HG02798 (cell line): ENCODE data around the gene ARID5A.

Experiments
- ATAC-seq: cut with Tn5 transposase; IDR thresholded peaks from one replicate; pipeline ENCODE4 v1.9.1; 2021; ENCODE audit warnings: mild to moderate bottlenecking; ENCODE audit not compliant: unreplicated experiment, poor library complexity

ARID5A gene

DNA sequence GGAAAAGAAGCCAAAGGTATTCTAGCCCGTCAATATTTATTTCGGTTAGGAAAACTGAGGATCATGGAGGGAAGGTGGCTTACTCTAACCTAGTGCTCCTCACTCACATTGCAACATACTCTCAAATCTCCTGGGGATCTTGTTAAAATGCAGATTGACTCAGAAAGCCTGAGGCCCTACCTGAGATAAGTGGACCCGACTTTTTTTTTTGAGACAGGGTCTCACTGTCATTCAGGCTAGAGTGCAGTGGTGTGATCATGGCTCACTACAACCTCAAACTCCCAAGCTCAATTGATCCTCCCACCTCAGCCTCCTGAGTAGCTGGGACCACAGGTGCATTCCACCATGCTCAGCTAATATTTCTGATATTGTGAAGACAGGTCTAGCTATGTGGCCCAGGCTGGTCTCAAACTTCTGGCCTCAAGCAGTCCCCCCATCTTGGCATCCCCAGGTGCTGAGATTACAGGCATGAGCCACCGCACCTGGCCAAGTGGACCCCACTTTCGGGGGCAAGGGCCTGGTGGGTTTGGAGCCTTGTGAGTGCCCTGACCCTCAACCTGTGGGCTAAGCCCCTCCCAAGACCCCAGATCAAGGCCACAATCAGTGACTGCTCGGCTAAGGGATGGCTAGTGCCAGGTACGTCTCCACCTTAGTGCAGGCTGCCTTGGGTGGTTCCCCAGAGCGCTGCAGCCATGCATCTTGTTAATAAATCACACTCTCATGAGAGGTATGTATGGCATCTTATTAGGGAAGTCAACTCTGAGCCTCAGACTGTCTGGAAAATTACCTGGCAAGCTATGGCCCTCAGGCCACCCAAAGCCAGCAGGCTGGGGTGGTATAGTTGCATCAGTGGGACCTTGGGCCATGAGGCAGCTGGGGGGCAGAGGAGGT, 30.3 kb upstream of the ARID5A start:
- no peak for ATAC-seq

DNA sequence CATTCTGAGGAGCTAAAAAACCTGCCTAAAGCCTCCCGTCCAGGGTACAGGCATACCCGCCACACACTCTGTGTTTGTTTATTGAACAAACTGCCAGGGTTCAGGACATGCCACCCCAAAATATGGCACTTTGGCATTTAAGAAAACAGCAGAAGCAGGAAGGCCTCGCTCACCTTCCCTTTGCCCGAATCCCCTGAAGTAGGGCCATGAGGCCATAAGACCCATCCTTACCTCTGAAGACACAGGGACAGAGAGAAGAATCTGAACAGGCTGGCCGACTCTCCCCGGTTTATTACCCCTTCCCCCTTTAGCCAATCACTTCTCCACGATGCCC, 29.7 kb upstream of the ARID5A start:
- no peak for ATAC-seq

- peak; percentile 62 for ATAC-seq
These were observed 28.5 kb upstream of the ARID5A start for GRCh38 chr2:96507957-96508520.

GRCh38 chr2:96508521-96509113, 27.9 kb upstream of the ARID5A start:
- no peak for ATAC-seq

DNA sequence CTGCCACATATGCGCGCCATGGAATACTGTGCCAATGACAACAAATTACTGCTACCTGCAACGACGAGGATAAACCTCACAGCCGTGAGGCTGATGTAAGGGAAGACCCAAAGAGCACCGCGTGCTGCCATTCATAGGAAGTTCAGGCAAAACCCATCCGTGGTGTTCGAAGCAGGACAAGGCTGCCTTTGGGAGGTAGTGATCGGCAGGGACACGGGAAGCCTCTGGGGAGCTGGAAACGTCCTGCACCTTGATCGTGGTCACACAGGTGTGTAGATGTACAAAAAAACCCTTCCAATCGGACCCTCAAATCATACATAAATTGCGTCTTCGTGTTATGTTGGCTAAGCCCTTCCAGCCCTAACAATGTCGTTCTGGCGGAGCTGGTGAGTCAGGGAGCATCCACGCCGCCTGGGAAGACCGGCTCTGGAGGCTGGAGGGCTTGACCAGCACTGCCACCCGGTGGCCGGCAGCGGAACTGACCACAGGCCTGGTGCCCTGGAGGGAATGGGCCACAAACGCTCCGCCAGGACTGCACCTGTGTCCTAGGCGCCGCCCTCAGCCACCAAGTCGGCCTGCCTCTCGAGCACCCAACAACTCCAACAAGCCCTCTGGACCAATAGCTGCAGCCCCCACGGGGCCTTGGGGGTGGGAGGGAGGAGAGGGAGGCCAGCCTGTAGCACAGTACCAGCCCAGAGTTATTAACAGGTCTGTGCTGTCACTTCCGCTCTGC, 27.3 kb upstream of the ARID5A start:
- peak; percentile 69 for ATAC-seq

GRCh38 chr2:96509847-96510230, 26.7 kb upstream of the ARID5A start:
- no peak for ATAC-seq

- ATAC-seq: no peak
These were observed 25.5 kb upstream of the ARID5A start for GRCh38 chr2:96510931-96511595.

DNA sequence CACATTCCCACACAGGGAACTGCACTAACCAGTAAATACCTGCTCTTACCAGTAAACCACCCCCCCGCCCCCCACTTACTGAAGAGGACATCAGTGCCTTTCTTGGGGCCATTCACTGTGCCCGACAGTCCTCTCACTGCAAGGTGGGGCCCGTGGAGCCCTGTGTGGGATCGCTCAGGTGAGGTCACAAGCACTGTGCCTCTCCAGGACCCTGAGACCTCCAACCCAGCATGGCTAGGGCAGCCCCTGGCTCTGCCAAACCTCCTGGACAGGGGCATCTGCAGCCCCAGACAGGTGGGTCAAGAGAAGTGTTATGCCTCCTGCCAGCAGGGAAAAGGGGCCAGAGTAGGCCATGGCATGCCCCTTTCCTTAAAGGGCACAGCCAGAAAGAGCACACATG, 24.7 kb upstream of the ARID5A start:
- ATAC-seq: no peak

DNA sequence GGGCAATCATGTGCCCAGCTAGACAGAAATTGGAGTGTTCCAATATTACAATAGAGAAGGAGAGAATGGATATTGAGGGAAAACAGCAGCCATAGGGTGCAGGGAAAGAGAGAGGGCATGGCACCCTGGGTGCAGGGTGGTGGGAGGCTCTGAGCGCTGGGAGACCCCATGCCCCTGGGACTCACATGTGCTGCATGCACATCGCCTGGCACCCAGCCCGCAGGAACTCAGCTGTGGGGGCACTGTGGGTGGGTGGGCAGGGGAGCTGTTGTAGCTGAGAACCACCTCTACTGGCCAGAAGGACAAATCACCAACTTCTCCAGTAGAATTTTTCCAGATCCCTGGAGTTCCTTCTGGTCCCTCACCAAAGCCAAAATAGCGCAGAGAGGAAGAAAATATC, 24.2 kb upstream of the ARID5A start:
- ATAC-seq: no peak

GRCh38 chr2:96514521-96514920, 22.0 kb upstream of the ARID5A start:
- no peak for ATAC-seq

DNA sequence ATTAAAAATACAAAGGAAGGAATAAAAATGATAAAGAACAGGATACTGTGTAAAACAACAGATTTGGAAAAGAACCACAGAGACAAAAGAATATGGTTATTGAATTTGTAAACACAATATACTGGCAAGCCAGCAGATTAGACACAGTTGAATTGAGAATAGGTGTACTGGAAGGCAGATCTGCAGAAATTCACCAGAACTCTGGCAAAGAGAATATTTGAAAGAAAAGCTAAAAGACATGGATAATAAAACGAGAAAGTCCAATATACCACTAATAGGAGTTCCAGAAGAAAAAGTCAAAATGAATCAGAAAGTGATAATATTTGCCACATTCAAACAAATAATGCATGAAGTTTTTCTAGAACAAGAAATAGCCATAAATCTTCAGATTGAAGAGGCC, 19.5 kb upstream of the ARID5A start:
- no peak for ATAC-seq

- no peak for ATAC-seq
These were observed 16.3 kb upstream of the ARID5A start for GRCh38 chr2:96520231-96520630.

DNA sequence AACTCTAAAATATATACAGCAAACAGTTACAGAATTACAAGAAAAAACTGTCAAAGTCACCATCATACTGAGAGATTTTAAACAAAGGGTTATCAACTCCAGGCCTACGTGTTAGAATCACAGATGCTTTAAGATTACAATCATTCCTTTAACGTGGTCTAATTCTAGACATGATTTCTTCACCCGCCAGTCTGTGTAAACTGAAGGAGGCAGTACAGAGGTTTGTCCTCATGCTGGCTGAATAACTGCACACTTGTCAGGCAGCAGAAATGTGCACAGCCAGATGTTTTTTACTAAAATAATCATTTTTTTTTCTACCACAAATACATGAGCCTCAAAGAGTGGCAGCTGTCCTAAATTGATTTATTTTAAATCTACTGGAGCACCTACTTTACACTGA, 15.9 kb upstream of the ARID5A start:
- no peak for ATAC-seq

GRCh38 chr2:96521219-96521618, 15.3 kb upstream of the ARID5A start:
- ATAC-seq: no peak

GRCh38 chr2:96522304-96523203, 14.0 kb upstream of the ARID5A start:
- ATAC-seq: no peak

GRCh38 chr2:96523659-96524481, 12.7 kb upstream of the ARID5A start:
- no peak for ATAC-seq

- ATAC-seq: no peak
These were observed 11.9 kb upstream of the ARID5A start for GRCh38 chr2:96524482-96525210.

DNA sequence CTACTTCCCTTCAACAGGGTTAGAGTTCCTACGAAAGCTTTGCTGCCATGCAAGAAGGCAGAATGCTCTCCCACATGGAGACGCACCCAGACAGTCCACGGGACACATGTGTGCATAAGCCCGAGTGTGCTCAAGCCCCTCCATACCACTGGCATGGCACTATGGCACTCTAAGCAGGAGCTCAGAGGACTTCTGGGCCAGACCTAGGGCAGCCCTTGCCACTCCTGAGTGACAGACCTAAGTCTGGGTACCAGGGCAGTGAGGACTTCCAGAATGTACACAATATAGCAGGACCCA, 11.4 kb upstream of the ARID5A start:
- ATAC-seq: no peak
